GM12874 (cell line): ENCODE measurements around the gene RASGRP3.

Experiments used
- TF ChIP-seq, protein P1 (sequence below): IDR thresholded peaks from 2 replicates; pipeline ENCODE4 v1.5.1; 2011; ENCODE audit warnings: low read depth, mild to moderate bottlenecking, control low read depth, low read length, moderate library complexity; ENCODE audit not compliant: insufficient read depth

Gene RASGRP3

DNA sequence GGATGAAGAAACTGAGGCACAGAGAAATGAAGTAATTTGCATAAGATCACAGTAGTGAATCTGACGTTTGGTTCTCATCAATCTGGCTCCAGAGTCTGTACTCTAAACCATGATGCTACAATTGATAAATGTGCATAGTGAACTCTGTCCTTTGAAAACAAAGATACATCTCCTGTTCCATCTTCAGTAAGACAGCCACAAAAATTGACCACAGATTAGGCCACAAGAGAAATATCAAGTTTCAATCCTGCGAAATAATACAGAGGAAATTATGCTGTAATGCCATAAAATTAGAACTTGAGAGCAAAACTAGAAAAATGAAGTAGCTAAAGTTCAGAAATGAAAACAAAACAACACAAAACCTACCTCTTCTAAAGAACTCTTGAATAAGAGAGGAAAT is 94.2 kb downstream of the RASGRP3 start:
- TF ChIP-seq, protein P1, sequence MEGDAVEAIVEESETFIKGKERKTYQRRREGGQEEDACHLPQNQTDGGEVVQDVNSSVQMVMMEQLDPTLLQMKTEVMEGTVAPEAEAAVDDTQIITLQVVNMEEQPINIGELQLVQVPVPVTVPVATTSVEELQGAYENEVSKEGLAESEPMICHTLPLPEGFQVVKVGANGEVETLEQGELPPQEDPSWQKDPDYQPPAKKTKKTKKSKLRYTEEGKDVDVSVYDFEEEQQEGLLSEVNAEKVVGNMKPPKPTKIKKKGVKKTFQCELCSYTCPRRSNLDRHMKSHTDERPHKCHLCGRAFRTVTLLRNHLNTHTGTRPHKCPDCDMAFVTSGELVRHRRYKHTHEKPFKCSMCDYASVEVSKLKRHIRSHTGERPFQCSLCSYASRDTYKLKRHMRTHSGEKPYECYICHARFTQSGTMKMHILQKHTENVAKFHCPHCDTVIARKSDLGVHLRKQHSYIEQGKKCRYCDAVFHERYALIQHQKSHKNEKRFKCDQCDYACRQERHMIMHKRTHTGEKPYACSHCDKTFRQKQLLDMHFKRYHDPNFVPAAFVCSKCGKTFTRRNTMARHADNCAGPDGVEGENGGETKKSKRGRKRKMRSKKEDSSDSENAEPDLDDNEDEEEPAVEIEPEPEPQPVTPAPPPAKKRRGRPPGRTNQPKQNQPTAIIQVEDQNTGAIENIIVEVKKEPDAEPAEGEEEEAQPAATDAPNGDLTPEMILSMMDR: no peak

DNA sequence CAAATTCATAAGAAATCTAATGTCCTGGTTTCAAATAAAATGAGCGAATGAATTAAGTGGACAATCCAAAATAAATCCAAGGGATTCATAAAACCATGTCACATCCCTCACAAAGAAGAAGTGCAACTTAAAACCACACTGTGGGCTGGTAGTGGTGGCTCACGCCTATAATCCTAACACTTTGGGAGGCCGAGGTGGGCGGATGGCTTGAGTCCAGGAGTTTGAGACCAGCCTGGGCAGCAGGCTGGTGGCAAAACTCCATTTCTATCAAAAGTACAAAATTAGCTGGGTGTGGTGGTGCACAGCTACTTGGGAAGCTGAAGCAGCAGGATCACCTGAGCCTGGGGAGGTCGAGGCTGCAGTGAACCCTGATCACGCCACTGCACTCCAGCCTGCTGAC is 97.2 kb downstream of the RASGRP3 start:
- TF ChIP-seq, protein P1: no peak

DNA sequence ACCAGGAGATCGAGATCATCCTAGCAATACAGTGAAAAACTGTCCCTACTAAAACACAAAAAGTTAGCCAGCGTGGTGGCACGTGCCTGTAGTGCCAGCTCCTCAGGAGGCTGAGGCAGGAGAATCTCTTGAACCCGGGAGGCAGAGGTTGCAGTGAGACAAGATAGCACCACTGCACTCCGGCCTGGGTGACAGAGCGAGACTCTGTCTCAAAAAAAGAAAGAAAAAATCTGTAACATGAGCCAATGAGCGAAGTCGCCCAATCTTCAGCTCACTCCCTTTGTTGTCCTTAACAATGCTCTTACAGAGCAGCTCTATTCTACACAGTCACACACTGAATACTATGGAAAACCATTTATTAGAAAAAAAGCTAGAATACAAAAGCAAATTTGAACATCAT is 100.6 kb downstream of the RASGRP3 start:
- TF ChIP-seq, protein P1: no peak

DNA sequence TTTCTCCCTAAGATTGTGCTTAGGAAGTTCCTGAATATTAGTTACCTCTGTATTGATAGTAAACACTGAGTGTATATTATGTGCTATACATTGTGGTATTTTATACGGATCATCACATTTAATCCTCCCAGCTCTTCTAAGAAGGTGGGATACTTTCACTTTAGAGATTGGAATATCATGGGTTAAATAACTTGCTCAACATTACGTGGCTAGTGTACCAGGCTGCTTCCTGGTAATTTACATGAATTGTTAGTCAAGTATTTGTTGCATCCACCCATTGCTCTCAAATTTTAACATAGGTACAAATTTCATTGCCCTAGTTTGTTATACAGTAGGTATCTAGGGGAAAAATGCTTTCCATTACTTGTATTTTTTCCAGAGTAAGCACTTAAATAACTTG is 101.2 kb downstream of the RASGRP3 start:
- TF ChIP-seq, protein P1: no peak

DNA sequence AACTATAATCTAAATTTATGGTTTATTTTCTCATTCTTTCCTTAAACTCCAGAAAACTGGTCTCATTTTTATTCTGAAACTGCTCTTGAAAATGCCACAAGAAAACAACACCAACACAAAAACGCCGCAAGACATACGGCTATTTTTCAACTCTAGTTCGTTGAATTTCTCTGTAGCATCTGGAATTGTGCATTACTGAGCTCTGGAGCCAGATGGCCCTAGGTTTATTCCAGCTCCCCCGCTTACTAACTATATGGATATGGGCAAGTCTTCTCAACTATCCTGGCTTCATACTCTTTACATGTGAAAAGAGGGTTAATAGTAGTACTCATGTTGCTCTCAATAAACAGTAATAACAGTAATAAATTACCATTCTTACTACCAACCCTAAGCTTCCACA is 102.8 kb downstream of the RASGRP3 start:
- TF ChIP-seq, protein P1: no peak

DNA sequence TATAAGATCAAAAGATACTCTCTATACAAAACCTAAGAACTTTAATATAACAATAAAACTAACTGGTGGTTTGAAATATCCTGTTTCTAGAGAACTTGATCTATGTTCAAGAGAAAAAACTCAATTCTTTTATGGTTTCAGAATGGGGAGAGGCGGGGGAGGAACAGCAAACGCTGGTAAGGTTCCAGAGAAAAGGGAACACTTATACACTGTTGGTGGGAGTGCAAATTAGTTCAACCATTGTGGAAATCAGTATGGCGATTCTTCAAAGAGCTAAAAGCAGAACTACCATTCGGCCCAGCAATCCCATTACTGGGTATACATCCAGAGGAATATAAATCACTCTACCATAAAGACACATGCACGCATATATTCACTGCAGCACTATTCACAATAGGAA is 105.4 kb downstream of the RASGRP3 start:
- TF ChIP-seq, protein P1: no peak

DNA sequence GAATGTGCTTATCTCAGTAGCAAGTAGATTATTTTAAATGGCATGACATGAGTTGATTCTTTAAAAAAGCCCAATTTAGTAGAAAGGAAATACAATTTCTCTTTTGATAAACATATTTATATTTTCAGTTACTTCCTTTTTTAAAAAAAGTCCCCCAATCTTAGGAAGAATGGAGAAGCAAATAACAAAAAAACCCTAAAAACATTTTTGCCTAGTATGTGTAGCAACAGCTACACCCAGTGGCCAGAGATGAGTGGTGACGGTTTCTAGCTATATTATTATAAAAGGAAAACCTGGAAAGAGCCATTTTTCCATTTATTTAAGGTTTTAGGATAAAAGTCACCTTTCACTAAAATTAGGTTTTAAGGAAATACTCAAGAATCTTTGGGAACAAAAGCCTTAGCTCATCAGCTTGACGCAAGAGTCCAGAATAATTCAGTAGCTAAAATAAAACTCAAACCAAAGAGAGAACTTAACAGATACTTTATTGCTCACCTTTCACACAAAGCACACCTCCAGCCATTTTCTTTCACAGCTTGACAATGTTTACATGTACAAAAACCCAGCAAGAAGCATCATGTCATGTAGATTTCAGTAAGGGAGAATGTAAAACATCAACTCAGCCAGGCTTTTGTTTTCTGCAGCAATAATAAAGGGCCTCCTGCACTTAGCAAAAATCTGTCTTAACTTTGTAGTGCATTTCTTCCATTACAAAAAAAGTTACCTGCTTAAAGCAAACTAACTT is 106.9 kb downstream of the RASGRP3 start:
- TF ChIP-seq, protein P1: peak; percentile 66
